Pancreas (tissue), 10 donors: Measurements from ENCODE around the gene NKX2-1. TPM values are rescaled to one million over a fixed set of nuclear protein-coding genes. Genes with fewer than 3 reads are reported as not detected.

Source experiments
- ATAC-seq, 4 donors: fragments of 200-7000 bp; cut with Tn5 transposase; one replicate each; pipeline versions ENCODE4 v1.8.0 to v1.9.1; 2020; ENCODE audit warnings: mild to moderate bottlenecking in 4 of 4, moderate library complexity in 4 of 4
- DNase-seq, 6 donors: peaks; one replicate each; pipeline ENCODE4 v3.0.0-alpha.2; 2020
- FAIRE-seq: peaks from 2 replicates; lab custom pipeline; 2012; peaks lifted over from hg19 to GRCh38; lab: Jason Lieb, UNC
- H3K27ac ChIP-seq, 4 donors: fragments of 200-600 bp; sonication (generic); 1 replicate in 3 of 4; 2 replicates in 1 of 4; pipeline versions ENCODE4 v1.5.0 to v1.8.0; 2020
- H3K27me3 ChIP-seq, 4 donors: fragments of 200-600 bp; one replicate each; pipeline ENCODE4 v1.8.0; 2021
- H3K36me3 ChIP-seq, 3 donors: fragments of 200-600 bp; sonication (generic) in 1 of 3; one replicate each; pipeline versions ENCODE4 v1.5.0 to v1.8.0; 2020 to 2021
- H3K4me1 ChIP-seq, 3 donors: fragments of 200-600 bp; one replicate each; pipeline ENCODE4 v1.8.0; 2021
- H3K4me3 ChIP-seq, 4 donors: fragments of 200-600 bp; sonication (generic) in 2 of 4; one replicate each; pipeline versions ENCODE4 v1.5.0 to v1.8.0; 2020 to 2021
- H3K9me3 ChIP-seq, 4 donors: fragments of 200-600 bp; one replicate each; pipeline ENCODE4 v1.8.0; 2021
- CTCF ChIP-seq, 4 donors: fragments of 200-600 bp; sonication (generic) in 3 of 4; IDR thresholded peaks; one replicate each; pipeline versions ENCODE4 v1.5.0 to v1.8.0; 2021; ENCODE audit warnings: antibody characterized with exemption in 4 of 4
- WGBS, 2 donors: extraction: QIAGEN DNeasy Blood & Tissue Kit; methylation state at CpG; one replicate each; pipeline ENCODE4 v1.1.7; 2013; 5-methylcytosine and 5-hydroxymethylcytosine counted together
- intact Hi-C, 3 donors: fragments of 100-400 bp; cut with DNase I; formaldehyde crosslinking; loops; one replicate each; pipeline versions ENCODE4 v1.11.1 to v1.14.2; 2022
- polyA plus RNA-seq, 2 donors: library from polyadenylated mRNA; stranded (reverse); fragments of 200-250 nt; gene quantifications; one replicate each; pipeline ENCODE4 v1.2.3, GENCODE V29; 2013
- total RNA-seq, 6 donors: library from RNA; stranded (reverse); fragmentation: NEBNext Ultra II Directional in 4 of 6; extraction: Animal tissue kit (Norgen Biotek cat#: 25700) in 4 of 6; gene quantifications; one replicate each; pipeline versions ENCODE4 v1.2.1 to v1.2.4, GENCODE V29; 2021 to 2023
- donor health status: healthy with polysubstance abuse.
- donor health status: DM: no; HTN: no; CAD: no; lungs with moderate emphysema.
- donor health status: DM: no; HTN: no; CAD: no.
- donor health status: control.
- donor health status: control.
- donor health status: Bipolar disorder and iron deficiency.
- donor health status: DM: yes; HTN: yes; CAD: no.
- donor health status: DM: no; HTN: no; CAD: no.
- donor health status: DM: no; HTN: no; CAD: no.
- donor health status: DM: yes; HTN: yes; CAD: no.

Gene NKX2-1
- total and polyA plus RNA-seq, 8 donors = 0.25 TPM; not detected in 7

- DNase-seq = no peak
- no peak overlapping the region for H3K4me3 ChIP-seq
- no peak for FAIRE-seq
- no peaks in the 10 kb centered on the region for H3K36me3 ChIP-seq
- H3K9me3 ChIP-seq = no peaks in the 10 kb centered on the region
- no peak overlapping the region for H3K27ac ChIP-seq
- intact Hi-C loops = no loop called here
- H3K27me3 ChIP-seq = no peaks in the 10 kb centered on the region
- 56 to 68% methylated on average over 3 of the region's 3 CpGs for WGBS, 2 donors
- no peak for TF ChIP-seq CTCF (IDR thresholded peaks at IDR 0.05)
- ATAC-seq = no peak
- H3K4me1 ChIP-seq = no peaks in the 10 kb centered on the region
These were observed 48.6 kb downstream of the NKX2-1 start for GRCh38 chr14:36471431-36471830.

GRCh38 chr14:36467332-36467731 is 52.7 kb downstream of the NKX2-1 start:
- no peak overlapping the region for H3K27ac ChIP-seq
- intact Hi-C loops = no loop called here
- no peak overlapping the region for H3K4me3 ChIP-seq
- H3K9me3 ChIP-seq = no peaks in the 10 kb centered on the region
- H3K27me3 ChIP-seq = no peaks in the 10 kb centered on the region
- ATAC-seq (no peak), DNase-seq (no peak), FAIRE-seq (no peak)
- no peaks in the 10 kb centered on the region for H3K4me1 ChIP-seq
- no peaks in the 10 kb centered on the region for H3K36me3 ChIP-seq
- no peak for TF ChIP-seq CTCF (IDR thresholded peaks at IDR 0.05)
- 22 to 29% methylated on average over 1 of the region's 1 CpG for WGBS, 2 donors

Other genes with a start within 250 kb of the NKX2-1 start
- 10 to 100 TPM in 2 of 6 donors, 1 to 10 TPM in 4; 7.4 to 11.9 (median 9.0) TPM for gene MBIP, start 199.6 kb downstream of the NKX2-1 start, total RNA-seq
- 10 to 100 TPM in 1 of 2 donors, 1 to 10 TPM in 1; 6.0 to 15.0 TPM for gene MBIP, start 199.6 kb downstream of the NKX2-1 start, polyA plus RNA-seq
- gene NKX2-8, start 62.4 kb upstream of the NKX2-1 start, total RNA-seq = under 1 TPM in 1 of 6 donors, not detected in 5; 0.31 TPM
- not detected for gene NKX2-8, start 62.4 kb upstream of the NKX2-1 start, polyA plus RNA-seq
- gene PAX9, start 141.6 kb upstream of the NKX2-1 start, total RNA-seq = under 1 TPM in 3 of 6 donors, not detected in 3; 0.09 to 0.23 (median 0.22) TPM
- under 1 TPM in 1 of 2 donors, not detected in 1; 0.04 TPM for gene PAX9, start 141.6 kb upstream of the NKX2-1 start, polyA plus RNA-seq